NCI-H1417 (cell line): ENCODE results near the gene TAX1BP1.
"Not testable (repeated sequence)": the region's sequence is repeated elsewhere in the genome, so short reads cannot be mapped to it uniquely, and the experiment has no call there.

Experiments
- DNase-seq, 3 experiments: peaks; one replicate each; lab custom pipeline; 2025; lab: John Stamatoyannopoulos, UW

Gene TAX1BP1

DNA sequence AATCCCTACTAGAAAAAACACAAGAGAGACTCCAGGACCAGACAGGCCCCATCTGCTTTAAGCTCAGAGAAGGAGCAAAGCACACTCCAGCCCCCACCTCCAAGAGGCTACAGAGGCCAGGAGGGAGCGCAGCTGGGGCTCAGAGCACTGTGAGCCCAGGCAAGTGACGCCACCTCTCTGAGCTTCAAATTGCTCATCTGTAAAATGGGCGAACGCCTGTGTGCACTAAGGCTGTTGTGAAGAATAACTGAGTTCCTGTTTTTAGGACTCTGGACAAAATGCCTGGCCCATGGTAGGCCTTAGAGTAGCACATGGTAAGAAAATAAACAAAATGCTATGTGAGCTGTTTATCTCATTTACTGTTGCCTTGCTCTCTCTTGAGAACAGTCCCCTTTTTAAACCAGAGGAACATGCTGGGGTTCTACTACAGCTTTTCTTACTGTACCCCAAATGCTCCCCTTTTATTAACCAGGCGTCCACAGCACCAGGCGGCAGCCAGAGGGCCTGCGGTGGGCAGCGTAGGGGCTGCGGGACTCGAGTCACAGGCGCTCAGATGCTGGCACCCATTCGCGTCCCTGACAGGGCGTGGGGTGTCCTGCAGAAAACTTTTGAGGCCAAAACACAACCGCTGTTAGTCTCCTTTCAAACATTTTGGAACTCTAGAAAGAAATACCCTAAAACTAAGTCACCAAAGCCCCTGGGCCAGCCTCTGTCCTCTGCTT is 103.8 kb downstream of the TAX1BP1 start:
- DNase-seq: no peak

GRCh38 chr7:27846388-27846787 is 106.4 kb downstream of the TAX1BP1 start:
- DNase-seq: no peak

DNA sequence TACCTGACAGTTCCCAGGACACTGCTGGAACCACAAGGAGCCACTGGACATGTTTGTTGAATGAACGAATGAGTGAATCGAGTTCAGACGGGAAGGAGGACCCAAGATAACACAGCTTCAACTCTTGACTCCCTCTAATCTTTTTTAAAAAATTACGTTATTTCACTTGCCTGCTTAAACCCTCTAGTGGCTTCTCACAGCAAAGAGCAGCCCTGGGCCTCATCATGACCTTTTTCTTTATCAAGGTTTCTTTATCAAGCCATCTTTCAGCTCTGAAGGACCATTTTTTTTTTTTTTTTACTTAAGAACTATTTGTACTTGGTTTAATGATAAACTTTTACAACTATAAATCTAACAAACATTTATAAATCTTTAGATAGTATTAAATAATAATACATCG is 110.6 kb downstream of the TAX1BP1 start:
- DNase-seq: no peak

- not testable (repeated sequence) for DNase-seq
Observed at GRCh38 chr7:27856703-27857485, 116.9 kb downstream of the TAX1BP1 start.

- no peak for DNase-seq
Observed at GRCh38 chr7:27860800-27861199, 120.8 kb downstream of the TAX1BP1 start.

- no peak for DNase-seq
Observed at GRCh38 chr7:27861747-27862146, 121.8 kb downstream of the TAX1BP1 start.

- DNase-seq: no peak
Observed at GRCh38 chr7:27863880-27864279, 123.9 kb downstream of the TAX1BP1 start.

GRCh38 chr7:27866256-27866655 is 126.3 kb downstream of the TAX1BP1 start:
- DNase-seq: no peak

DNA sequence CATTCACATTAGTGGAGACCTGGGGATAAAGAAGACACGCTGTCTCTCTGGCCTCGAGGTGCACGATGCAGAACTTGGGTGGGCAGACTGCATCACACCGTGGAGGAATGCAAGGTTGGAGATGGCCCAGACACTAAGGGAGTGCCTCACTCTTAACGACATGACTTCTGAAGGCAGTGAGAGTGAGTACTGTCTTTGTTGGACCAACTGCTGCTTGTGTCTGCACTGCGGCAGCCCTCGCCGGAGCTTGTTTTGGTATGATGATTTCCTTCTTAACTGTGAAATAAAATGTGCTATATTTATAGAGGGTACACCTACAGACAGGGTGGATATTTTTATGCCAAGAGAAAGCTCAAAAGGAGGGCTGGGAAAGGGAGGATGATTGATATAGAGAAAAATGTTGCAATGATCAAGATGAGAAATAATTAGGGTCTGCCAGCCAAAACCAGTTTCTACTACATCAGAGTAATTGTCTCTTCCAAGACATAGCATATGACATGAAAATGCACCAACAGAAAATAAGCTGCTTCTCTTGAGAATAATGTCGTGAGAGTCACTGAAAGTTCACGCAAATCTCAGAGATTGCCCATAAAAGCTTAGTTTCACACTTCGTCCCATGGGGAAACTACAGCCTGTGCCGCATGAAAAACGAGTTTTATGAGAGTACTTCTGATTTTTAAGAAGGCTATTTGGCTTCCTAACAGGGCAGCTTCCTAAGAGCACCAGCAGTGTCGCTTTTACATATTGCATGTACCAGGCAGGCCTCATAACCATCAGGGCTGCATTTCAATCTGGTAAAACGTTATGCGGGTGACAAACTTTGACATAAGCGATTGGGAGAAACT is 127.1 kb downstream of the TAX1BP1 start:
- DNase-seq: no peak

DNA sequence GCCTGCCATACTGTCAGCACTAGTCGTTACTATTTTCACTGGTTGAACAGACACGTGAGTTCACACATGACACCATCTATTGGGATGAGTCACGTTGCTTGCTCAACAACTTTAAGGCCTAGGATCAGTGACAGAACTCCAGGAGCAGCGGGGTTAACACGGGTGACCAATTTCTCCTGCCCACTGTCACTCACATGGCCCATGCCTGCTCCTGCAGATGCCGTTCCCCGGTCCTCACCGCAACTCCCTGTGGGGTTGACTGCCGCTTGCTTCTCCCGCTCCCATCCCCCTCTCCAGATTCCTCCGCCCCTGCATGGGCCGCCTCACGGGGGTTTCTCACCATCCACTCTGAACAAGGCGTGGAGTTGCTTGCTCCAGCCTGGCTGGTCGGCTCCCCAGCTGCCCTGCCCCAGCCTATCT is 128.2 kb downstream of the TAX1BP1 start:
- no peak for DNase-seq

DNA sequence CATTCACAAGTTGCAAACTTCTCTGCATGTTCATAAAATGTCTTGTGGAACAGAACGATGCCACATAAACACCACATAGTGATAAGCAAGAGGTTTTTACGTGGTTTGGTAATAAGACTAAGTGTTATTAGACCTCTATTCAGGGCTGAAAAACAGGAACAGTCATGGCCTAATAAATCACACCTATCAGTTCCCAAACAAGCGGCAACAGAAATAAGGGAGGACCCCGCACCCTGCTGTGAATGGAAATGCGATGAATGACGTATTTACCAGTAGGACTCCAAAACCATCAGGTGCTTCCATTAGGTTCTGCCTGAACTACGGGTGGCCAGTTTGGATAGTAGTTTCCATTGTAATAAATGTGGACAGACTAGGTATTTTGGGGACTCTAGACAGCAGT is 129.1 kb downstream of the TAX1BP1 start:
- peak in 1 of 3 experiments; percentile 21 for DNase-seq

DNA sequence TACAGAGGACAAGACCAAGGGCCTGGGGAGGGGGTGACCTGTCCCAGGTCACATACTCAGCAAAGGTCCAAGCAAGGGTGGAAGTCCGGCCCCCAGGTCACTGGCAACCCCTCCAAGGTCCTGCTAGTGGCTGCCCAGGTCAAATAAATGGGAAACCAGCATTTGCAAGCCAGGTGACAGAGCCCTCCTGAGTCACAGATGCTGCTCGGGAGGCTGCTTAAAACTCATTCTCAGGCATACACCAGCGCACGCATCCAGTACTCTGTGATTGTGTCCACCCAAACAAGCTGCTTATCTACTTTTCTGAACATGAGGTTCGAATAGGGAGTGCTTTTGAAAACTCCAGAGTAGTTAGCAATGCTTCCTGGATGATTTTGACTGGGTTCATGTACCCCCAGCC is 130.6 kb downstream of the TAX1BP1 start:
- no peak for DNase-seq

- no peak for DNase-seq
Observed at GRCh38 chr7:27871086-27871485, 131.1 kb downstream of the TAX1BP1 start.

- DNase-seq: no peak
Observed at GRCh38 chr7:27871866-27872265, 131.9 kb downstream of the TAX1BP1 start.

GRCh38 chr7:27872356-27873275 is 132.7 kb downstream of the TAX1BP1 start:
- no peak for DNase-seq

DNA sequence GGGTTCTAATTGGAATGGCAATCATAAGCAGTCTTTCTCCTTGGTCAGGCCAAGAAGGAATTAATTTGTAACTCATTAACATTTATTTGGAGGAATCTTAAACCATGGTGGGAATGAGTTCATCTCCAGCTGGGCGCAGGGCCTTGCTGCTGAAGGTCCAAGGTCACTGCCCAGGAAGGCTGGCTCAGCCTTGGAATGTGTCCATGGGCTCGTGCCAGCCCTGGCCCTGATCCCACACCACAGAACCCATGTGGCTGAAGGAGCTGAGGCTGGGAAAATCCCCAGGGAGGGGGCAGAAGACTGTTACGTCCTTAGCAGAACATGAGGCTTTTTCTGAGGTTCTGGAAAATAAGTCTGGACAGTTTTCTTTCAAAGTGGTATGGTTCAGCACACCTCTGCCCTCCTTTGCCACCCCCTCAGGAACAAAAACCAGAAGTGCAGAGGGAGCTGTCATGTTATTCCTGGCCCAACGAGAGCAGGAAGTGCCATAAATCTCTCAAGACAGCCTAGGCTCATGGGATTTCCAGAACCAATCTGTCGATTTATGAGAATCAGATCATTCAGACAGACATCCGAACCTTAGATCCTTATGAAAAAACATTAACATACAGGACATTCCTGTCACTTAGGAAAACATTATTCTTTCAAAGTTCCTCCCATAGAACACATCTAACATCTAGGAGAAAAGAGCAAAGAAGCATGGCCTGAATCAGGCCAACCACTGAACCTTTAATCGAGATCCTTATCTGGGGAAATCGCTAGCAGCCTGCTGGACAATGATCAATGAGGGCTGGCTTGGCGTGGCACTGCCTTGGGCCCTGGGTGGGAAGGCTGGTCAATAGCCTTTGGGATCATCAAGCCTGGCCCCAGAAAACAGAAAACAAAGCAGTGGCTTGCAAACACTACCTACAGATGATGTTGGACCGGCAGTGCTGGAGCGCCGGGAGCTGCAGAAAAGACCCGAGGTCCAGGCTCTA is 134.3 kb downstream of the TAX1BP1 start:
- no peak for DNase-seq

GRCh38 chr7:27875061-27875460 is 135.1 kb downstream of the TAX1BP1 start:
- no peak for DNase-seq

DNA sequence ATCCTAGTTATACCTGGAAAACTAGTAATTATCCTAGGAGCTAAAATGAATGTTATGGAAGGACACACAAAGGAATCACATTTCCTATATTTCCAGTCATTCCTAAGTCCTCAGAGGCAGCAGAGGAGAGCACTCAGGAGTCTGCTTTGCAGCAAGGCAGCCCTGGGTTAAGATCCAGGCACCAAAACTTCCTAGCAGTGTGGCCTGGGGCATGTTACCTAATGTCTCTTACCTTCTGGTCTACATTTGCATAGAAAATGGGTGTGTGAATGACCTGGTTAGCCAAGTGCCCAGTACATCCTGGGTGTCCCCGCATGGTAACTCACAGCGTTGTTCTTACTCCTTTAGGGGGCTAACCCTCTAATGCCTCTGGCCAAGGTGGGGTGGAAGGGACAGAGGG is 135.9 kb downstream of the TAX1BP1 start:
- peak in 1 of 3 experiments; percentile 17 for DNase-seq

- no peak for DNase-seq
Observed at GRCh38 chr7:27876756-27877155, 136.8 kb downstream of the TAX1BP1 start.
